Rectal smooth muscle tissue (tissue), 1 donor: ENCODE results near the gene ZNF486.
"Not testable (repeated sequence)": the region's sequence is repeated elsewhere in the genome, so short reads cannot be mapped to it uniquely, and the experiment has no call there.

Source experiments
- H3K27ac ChIP-seq: one replicate; pipeline ENCODE4 v1.7.0; 2013; ENCODE audit warnings: low read depth, low read length, inconsistent platforms
- H3K27me3 ChIP-seq: one replicate; pipeline ENCODE4 v1.7.0; 2013; ENCODE audit warnings: low read length; ENCODE audit not compliant: control insufficient read depth, insufficient read depth
- H3K36me3 ChIP-seq: one replicate; pipeline ENCODE4 v1.7.0; 2013; ENCODE audit warnings: low read length; ENCODE audit not compliant: control insufficient read depth, insufficient read depth
- H3K4me1 ChIP-seq: one replicate; pipeline ENCODE4 v1.7.0; 2013; ENCODE audit warnings: low read length; ENCODE audit not compliant: control insufficient read depth, insufficient read depth
- H3K4me3 ChIP-seq: one replicate; pipeline ENCODE4 v1.7.0; 2013; ENCODE audit warnings: low read length
- H3K9ac ChIP-seq: one replicate; pipeline ENCODE4 v1.7.0; 2013; ENCODE audit warnings: low read length

ZNF486 gene

DNA sequence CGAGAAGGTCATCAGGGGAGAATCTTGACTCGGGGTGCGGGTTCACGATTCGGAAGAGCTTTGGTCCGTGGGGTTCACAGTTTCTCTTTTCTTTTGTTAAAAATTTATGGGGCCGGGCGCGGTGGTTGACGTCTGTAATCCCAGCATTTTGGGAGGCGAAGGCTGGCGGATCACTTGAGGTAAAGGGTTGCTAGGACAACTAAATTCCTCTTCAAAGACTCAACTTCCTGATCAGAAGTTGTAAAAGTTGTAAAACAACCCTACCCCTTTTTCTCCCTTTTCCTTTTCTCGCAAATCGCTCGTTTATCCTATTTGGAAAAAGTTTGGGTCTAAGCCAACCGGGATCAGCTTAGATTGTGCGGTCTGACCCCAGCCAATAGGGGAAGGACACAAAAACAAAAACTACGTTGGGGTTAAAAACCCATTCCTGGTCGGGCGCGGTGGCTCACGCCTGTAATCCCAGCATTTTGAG lies 673 bp downstream of the ZNF486 start:
- no peaks in the 10 kb centered on the region for H3K27me3 ChIP-seq
- peak overlapping the region; percentile 72 for H3K27ac ChIP-seq
- peak overlapping the region; percentile 25 for H3K9ac ChIP-seq
- no peaks in the 10 kb centered on the region for H3K4me1 ChIP-seq
- H3K4me3 ChIP-seq: peak overlapping the region; percentile 77
- H3K36me3 ChIP-seq: peaks cover 2% of the 10 kb centered on the region

DNA sequence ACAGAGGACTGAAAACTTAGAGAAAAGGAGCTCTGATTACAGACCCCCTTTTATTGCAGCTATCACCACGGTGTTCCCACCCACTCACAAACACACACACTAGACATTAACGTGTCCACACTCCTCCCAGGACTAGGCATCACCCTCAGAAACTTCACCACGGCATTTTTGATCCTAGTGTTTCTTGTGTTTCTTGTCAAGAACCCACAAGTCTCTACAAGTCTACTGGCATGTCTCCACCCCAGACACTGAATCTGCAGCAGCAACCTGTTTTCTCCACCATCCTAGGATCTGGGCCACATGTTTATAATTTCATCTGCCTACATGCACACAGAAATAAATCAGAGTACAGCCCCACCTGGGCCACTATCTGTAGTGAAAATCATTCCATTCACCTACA lies 4.3 kb downstream of the ZNF486 start:
- H3K27ac ChIP-seq: no peak overlapping the region
- H3K4me3 ChIP-seq: no peak overlapping the region
- H3K27me3 ChIP-seq: no peaks in the 10 kb centered on the region
- H3K36me3 ChIP-seq: peaks cover 2% of the 10 kb centered on the region
- H3K9ac ChIP-seq: no peak overlapping the region
- H3K4me1 ChIP-seq: no peaks in the 10 kb centered on the region

DNA sequence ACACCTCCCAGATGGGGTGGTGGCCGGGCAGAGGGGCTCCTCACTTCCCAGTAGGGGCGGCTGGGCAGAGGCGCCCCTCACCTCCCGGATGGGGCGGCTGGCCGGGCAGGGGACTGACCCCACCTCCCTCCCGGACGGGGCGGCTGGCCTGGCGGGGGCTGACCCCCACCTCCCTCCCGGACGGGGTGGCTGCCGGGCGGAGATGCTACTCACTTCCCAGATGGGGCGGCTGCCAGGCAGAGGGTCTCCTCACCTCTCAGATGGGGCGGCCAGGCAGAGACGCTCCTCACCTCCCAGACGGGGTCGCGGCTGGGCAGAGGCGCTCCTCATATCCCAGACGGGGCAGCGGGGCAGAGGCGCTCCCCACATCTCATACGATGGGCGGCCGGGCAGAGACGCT lies 8.8 kb downstream of the ZNF486 start:
- not testable (repeated sequence) for H3K4me1 ChIP-seq, H3K27me3 ChIP-seq, H3K4me3 ChIP-seq, H3K9ac ChIP-seq, H3K27ac ChIP-seq, H3K36me3 ChIP-seq

- not testable (repeated sequence) for H3K27ac ChIP-seq, H3K36me3 ChIP-seq, H3K4me3 ChIP-seq, H3K27me3 ChIP-seq, H3K9ac ChIP-seq, H3K4me1 ChIP-seq
Measured at GRCh38 chr19:20179956-20180355, 12.9 kb downstream of the ZNF486 start.

GRCh38 chr19:20182222-20182785 lies 15.3 kb downstream of the ZNF486 start:
- Histone ChIP-seq H3K9ac (no peak overlapping the region), H3K27ac (no peak overlapping the region), H3K4me1 (no peaks in the 10 kb centered on the region), H3K4me3 (no peak overlapping the region), H3K27me3 (no peaks in the 10 kb centered on the region), H3K36me3 (peaks cover 2% of the 10 kb centered on the region)

- no peaks in the 10 kb centered on the region for H3K27me3 ChIP-seq
- H3K36me3 ChIP-seq: no peaks in the 10 kb centered on the region
- H3K4me1 ChIP-seq: no peaks in the 10 kb centered on the region
- H3K9ac ChIP-seq: no peak overlapping the region
- no peak overlapping the region for H3K27ac ChIP-seq
- no peak overlapping the region for H3K4me3 ChIP-seq
Measured at GRCh38 chr19:20186174-20186573, 19.2 kb downstream of the ZNF486 start.

DNA sequence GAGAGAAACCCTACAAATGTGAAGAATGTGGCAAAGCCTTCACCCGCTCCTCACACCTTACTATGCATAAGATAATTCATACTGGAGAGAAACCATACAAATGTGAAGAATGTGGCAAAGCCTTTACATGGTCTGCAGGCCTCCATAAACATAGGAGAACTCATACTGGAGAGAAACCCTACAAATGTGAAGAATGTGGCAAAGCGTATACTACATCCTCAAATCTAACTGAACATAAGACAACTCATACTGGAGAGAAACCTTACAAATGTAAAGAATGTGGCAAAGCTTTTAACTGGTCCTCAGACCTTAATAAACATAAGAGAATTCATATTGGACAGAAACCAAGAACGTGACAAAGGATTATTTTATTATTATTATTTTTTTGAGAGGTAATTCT lies 30.7 kb downstream of the ZNF486 start:
- Histone ChIP-seq H3K27ac (no peak overlapping the region), H3K36me3 (peaks cover 9% of the 10 kb centered on the region), H3K4me3 (no peak overlapping the region), H3K27me3 (no peaks in the 10 kb centered on the region), H3K4me1 (no peaks in the 10 kb centered on the region), H3K9ac (no peak overlapping the region)

DNA sequence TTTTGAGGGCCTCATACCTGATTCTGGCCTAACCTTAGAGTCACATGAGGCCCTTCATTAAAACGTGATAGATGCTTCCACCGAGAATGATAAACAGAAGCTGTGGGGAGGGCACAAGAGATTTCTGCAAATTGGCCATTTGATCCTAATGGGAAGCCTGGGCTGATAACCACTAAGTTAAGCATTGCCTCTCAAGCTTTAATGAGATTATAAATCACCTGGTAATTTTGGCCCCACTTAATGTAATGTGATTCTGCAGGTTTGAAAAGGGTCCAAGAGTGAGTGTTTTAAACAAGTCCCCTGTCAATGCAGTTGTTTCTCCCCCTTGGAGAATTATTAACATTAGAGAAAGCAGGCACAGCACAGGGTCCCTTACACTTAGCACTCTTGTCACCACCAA lies 42.0 kb downstream of the ZNF486 start:
- Histone ChIP-seq H3K4me3 (no peak overlapping the region), H3K4me1 (no peaks in the 10 kb centered on the region), H3K27me3 (no peaks in the 10 kb centered on the region), H3K36me3 (no peaks in the 10 kb centered on the region), H3K27ac (no peak overlapping the region), H3K9ac (no peak overlapping the region)

DNA sequence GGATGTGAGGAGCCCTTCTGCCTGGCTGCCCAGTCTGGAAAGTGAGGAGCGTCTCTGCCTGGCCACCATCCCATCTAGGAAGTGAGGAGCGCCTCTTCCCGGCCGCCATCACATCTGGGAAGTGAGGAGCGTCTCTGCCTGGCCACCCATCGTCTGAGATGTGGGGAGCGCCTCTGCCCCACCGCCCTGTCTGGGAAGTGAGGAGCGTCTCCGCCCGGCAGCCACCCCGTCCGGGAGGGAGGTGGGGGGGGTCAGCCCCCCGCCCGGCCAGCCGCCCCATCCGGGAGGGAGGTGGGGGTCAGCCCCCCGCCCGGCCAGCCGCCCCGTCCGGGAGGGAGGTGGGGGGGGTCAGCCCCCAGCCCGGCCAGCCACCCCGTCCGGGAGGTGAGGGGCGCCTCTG lies 47.4 kb downstream of the ZNF486 start:
- not testable (repeated sequence) for H3K27ac ChIP-seq, H3K4me1 ChIP-seq, H3K36me3 ChIP-seq, H3K9ac ChIP-seq, H3K27me3 ChIP-seq, H3K4me3 ChIP-seq

GRCh38 chr19:20221605-20222004 lies 54.6 kb downstream of the ZNF486 start:
- H3K9ac ChIP-seq, H3K36me3 ChIP-seq, H3K4me1 ChIP-seq, H3K27me3 ChIP-seq, H3K4me3 ChIP-seq, H3K27ac ChIP-seq: not testable (repeated sequence)

- Histone ChIP-seq H3K9ac (no peak overlapping the region), H3K4me3 (no peak overlapping the region)
Measured at GRCh38 chr19:20233105-20233504, 66.1 kb downstream of the ZNF486 start.

DNA sequence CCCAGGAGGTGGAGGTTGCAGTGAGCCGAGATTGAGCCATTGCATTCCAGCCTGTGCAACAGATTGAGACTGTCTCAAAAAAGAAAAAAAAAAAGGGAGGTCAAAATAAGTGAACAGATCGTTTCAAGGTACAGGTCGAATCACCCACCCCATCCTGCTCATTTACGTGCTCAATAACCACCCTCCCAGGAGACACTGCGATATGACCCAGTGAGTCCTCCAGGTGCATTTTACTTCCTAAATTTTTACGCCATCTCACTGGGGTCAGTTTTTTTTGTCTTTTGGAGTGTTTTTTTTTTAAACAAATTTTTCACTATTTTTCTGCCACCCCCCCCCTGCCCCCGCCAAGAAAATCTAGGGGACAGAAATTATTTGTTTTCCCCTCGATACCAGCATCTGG lies 68.1 kb downstream of the ZNF486 start:
- Histone ChIP-seq H3K36me3 (no peaks in the 10 kb centered on the region), H3K27me3 (no peaks in the 10 kb centered on the region), H3K27ac (no peak overlapping the region), H3K9ac (no peak overlapping the region), H3K4me1 (no peaks in the 10 kb centered on the region), H3K4me3 (no peak overlapping the region)

More at GRCh38 chr19:20233105-20233504, 66.1 kb downstream of the ZNF486 start:
- Histone ChIP-seq H3K27ac (no peak overlapping the region), H3K4me1 (no peaks in the 10 kb centered on the region), H3K36me3 (no peaks in the 10 kb centered on the region), H3K27me3 (no peaks in the 10 kb centered on the region)

DNA sequence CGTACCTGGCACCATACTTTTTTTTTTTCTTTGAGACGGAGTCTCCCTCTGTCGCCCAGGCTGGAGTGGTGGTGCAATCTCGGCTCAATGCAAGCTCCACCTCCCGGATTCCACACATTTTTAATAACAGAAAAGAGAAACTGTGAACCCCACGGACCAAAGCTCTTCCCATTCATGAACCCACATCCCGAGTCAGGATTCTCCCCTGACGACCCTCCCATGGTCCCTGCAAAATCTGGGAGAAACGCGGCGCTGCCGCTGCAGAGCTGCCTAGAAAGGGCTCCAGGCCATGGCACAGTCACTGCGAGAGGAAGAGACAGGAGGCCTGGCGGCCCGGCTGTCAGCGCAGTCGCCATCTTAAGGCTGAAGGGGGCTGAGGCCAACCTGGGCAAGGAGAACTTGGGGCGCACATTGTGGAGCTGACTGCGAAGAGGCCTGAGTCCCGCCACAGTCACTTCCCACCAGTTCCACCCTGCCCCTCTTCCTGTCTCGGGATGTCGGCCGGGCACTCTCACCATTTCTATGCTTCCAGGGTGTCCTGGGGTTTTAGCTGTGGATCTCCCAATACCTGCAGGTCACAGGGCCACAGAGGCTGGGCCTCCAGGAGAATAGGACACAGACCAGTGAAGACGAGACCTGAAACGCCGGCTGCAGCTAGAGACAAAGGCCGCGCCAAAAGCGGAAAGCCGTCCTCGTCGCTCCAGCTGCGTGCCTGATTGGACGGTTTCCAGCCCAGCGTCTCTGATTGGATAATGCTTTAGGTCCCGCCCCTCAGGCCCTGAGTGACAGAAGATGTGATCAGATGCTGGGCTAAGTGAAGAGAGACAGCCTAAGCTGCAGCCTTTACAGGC lies 71.0 kb downstream of the ZNF486 start:
- no peaks in the 10 kb centered on the region for H3K36me3 ChIP-seq
- H3K27me3 ChIP-seq: no peaks in the 10 kb centered on the region
- peak overlapping the region; percentile 49 for H3K9ac ChIP-seq
- H3K4me1 ChIP-seq: no peaks in the 10 kb centered on the region
- peak overlapping the region; percentile 91 for H3K4me3 ChIP-seq
- no peak overlapping the region for H3K27ac ChIP-seq
